ENCODE results near the gene XPNPEP2. TPM values are rescaled to one million over a fixed set of nuclear protein-coding genes. Genes with fewer than 3 reads are reported as not detected.
"Not testable (repeated sequence)": the region's sequence is repeated elsewhere in the genome, so short reads cannot be mapped to it uniquely, and the experiment has no call there.

Gene XPNPEP2
- total RNA-seq, 1 donor from 2014 or later = 0.36 TPM

- no peak for ATAC-seq
Observed at GRCh38 chrX:129720741-129721140, 18.0 kb upstream of the XPNPEP2 start.

- ATAC-seq = no peak
Observed at GRCh38 chrX:129721414-129721813, 17.4 kb upstream of the XPNPEP2 start.

DNA sequence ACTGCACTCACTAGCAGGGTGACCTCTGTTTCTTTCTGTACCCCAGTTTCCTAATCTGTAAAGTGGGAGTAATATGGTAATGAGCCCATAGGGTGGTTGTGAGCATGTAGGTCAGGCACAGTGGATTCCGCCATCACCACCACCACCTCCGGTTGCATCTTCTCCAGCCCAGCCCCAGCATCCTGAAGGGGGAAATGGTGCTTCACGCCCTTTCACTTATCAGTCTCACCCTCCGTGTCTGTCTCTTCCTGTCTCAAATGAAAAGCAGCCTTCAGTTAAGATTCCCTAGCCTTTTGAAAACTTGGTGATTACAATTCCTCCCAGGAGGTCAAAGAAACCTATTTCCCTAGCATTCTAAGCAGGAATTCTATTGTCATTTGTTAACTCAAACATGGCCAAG is 16.9 kb upstream of the XPNPEP2 start:
- no peak for ATAC-seq

DNA sequence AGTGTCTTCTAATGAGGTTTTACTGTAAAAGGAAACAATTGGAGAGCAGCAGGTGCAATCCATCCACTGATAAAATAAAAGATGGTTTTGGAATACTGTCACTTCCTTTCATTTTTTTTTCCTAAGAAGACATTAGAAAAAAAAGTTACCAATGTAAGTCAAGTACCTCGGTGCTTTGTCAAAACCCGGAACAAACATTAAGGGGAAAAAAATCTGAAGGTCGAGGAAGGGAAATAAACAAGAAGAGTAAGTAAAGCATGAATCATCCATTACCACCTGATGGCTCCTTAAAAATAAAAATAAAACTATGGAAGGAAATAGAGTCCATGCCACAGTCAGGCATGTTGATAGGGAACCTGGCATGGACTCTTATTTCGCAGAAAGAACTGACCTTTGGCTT is 15.3 kb upstream of the XPNPEP2 start:
- no peak for ATAC-seq

GRCh38 chrX:129724754-129725153 is 14.0 kb upstream of the XPNPEP2 start:
- no peak for ATAC-seq

- ATAC-seq = peak; percentile 66
Observed at GRCh38 chrX:129726307-129727111, 12.3 kb upstream of the XPNPEP2 start.

DNA sequence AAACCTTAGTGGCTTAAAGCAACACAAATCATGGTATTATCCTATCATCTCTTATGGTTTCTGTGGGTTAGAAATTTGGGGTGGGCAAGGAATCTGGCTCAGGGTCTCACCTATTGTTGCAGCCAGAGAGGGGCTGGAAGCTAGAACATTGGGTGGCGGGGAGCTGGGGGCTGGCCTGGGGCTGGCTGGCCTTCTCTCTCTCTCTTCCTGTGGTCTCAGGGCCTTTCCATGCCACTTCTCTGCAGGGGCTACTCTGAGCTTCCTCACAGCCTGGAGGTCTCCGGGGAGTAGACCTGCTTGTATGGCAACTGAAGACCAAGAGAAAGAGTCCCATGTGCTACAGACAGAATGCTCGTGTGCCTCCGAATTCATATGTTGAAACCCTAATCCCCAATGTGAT is 10.7 kb upstream of the XPNPEP2 start:
- ATAC-seq = no peak

DNA sequence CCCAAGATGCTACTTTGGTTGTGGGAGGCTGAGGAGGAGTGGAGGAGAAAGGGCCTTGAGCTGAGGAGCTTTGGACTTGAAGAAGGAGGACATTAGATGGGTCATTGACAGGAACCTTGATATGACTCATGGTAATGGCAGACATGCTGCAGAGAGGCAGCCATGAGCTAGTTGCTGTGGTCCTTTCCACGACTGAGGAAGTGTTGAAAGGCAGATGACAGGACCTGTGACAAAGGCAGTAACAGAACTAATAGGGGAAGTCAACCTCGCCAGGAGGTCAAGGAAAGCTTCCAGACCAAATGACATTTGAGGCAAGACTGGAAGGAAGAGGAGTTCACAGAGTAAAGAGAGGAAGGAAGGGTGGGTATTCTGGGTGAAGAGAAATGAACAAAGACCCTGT is 7.6 kb upstream of the XPNPEP2 start:
- no peak for ATAC-seq

GRCh38 chrX:129732857-129733256 is 5.9 kb upstream of the XPNPEP2 start:
- no peak for ATAC-seq

GRCh38 chrX:129733335-129733734 is 5.4 kb upstream of the XPNPEP2 start:
- ATAC-seq = no peak

DNA sequence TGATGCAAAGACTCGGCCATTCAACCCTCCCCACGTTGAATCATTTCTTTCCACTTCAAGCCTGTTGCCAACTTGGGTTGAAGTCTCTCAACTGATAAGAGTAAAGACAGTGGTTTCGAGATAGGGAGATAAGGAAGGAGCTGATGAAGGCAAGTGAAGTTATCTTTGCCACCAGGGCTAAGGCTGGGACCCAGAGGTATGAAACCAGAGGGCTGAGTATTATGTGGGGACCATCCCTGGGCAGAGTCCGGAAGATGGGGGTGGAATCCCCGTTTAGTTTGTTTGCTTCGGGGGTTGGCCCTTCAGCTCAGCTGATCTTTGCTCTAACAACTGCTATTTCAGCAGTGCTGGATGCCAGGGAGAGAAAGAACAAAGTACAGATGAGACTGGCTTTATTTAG is 2.3 kb upstream of the XPNPEP2 start:
- ATAC-seq = no peak

- ATAC-seq = peak; percentile 81
Observed at GRCh38 chrX:129737916-129738315, 863 bp upstream of the XPNPEP2 start.

- peak; percentile 40 for ATAC-seq
Observed at GRCh38 chrX:129739578-129739977, 799 bp downstream of the XPNPEP2 start.

- ATAC-seq = no peak
Observed at GRCh38 chrX:129741880-129742758, 3.3 kb downstream of the XPNPEP2 start.

GRCh38 chrX:129742759-129743152 is 4.0 kb downstream of the XPNPEP2 start:
- not testable (repeated sequence) for ATAC-seq

DNA sequence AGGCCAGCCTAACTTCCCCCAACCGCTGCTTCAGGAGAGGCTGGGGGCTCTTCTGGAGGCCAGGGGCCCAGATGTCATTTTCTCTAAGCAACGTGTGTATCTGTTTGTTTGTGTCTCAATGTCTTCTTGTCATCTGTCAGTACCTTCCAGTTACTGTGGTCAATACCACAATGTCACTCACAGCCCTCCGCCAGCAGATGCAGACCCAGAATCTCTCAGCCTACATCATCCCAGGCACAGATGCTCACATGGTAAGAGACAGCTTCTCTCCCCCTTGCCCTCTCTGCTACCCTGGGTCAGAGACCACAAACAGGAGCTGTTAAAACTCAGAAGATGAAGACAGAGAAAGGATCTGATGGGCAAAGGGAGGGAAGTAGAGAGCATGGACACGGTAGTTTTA is 5.0 kb downstream of the XPNPEP2 start:
- no peak for ATAC-seq

GRCh38 chrX:129744861-129745321 is 6.1 kb downstream of the XPNPEP2 start:
- ATAC-seq = no peak

DNA sequence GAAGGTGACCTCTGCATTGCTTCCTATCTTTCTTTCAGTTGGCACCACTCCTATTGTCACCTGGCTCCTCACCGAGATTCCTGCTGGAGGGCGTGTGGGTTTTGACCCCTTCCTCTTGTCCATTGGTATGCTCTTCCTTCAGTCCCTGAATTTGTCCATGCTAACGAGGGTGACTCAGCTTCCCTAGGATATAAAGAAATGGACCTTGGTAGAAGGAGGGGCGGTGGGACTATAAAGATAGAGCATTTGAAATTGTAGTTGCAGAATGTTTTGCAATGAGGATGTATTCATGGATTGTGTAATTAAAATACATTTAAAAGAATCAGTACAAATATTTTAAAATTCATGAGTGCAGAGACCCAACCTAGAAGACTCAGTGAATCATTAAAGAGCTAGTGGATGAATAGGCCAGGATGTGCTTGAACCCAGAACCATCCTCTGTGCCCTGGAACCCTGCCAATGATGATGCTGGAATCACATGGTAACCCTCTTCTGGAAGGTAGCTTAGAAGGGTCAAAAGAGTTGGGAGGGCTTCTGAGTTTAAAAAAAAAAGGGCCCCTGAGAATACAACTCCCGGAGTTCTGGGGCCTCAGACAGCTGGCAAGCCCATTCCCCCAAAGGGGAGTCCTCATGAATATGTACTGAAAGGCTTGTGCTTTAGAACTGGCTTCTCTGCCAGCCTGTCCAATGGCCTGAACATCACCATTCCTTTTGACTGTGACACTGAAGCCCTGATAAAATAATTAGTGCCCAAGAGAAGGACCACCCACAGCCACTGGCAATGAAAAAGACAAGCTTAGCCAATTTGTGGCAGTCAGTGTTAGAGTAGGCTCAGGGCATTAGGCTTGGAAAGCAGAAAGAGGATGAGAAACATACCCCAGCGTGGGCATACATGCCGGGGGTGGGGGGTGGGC is 8.0 kb downstream of the XPNPEP2 start:
- ATAC-seq = no peak

DNA sequence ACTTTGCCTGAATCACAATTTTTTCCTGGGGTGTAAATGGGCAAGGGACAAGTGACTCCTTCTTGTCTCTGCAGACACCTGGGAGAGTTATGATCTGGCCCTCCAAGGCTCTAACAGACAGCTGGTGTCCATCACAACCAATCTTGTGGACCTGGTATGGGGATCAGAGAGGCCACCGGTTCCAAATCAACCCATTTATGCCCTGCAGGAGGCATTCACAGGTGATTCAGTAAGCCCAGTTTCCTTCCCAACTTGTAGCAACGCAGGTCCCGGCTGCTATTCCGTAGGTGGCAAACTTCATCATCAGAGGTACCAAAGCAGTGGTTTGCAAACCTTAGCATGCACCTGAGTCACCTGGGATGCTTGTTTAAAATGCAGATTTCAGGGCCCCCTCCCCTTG is 8.8 kb downstream of the XPNPEP2 start:
- ATAC-seq = no peak

DNA sequence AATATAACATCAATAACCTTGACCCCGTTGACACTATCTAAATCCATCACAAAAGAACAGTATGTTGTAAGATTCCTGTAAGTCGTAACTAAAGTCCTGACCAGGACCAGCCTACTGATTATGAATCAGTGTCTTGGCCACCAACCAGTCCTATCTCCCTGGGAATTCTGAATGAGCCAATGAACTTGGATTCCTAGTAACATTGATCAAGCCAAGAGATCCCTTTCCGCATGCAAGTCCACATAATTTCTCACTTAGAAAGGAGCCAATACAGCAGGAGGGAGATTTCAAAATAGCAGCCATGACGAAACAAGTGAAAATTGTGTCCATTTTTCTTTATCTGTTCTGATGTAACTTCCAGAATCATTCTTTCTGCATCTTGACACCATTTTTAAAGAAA is 9.5 kb downstream of the XPNPEP2 start:
- ATAC-seq = no peak

GRCh38 chrX:129749069-129749468 is 10.3 kb downstream of the XPNPEP2 start:
- no peak for ATAC-seq

- ATAC-seq = no peak
Observed at GRCh38 chrX:129750971-129751370, 12.2 kb downstream of the XPNPEP2 start.

Data from esophagus mucosa (tissue), 1 donor.